Lower lobe of right lung (tissue), 2 donors: ENCODE data around the gene CD47. TPM values are rescaled to one million over a fixed set of nuclear protein-coding genes. Genes with fewer than 3 reads are reported as not detected.

Experiments used
- ATAC-seq, 2 donors: fragments of 200-7000 bp; cut with Tn5 transposase; one replicate each; pipeline ENCODE4 v1.9.1; 2020 to 2022; ENCODE audit warnings: mild to moderate bottlenecking in 2 of 2, moderate library complexity in 2 of 2
- DNase-seq: peaks from one replicate; pipeline ENCODE4 v3.0.0-alpha.2; 2020
- H3K27ac ChIP-seq: fragments of 200-600 bp; one replicate; pipeline ENCODE4 v1.8.0; 2022
- H3K27me3 ChIP-seq: fragments of 200-600 bp; one replicate; pipeline ENCODE4 v1.8.0; 2022; ENCODE audit warnings: low read depth
- H3K36me3 ChIP-seq: fragments of 200-600 bp; one replicate; pipeline ENCODE4 v1.8.0; 2022; ENCODE audit warnings: mild to moderate bottlenecking
- H3K4me1 ChIP-seq: fragments of 200-600 bp; one replicate; pipeline ENCODE4 v1.8.0; 2022
- H3K4me3 ChIP-seq: fragments of 200-600 bp; one replicate; pipeline ENCODE4 v1.8.0; 2022; ENCODE audit warnings: mild to moderate bottlenecking
- H3K9me3 ChIP-seq: fragments of 200-600 bp; one replicate; pipeline ENCODE4 v1.8.0; 2022
- CTCF ChIP-seq: fragments of 200-600 bp; IDR thresholded peaks from one replicate; pipeline ENCODE4 v1.8.0; 2022; ENCODE audit warnings: antibody characterized with exemption, mild to moderate bottlenecking
- intact Hi-C: fragments of 100-400 bp; cut with DNase I; formaldehyde crosslinking; loops from one replicate; pipeline ENCODE4 v1.11.0; 2022
- total RNA-seq: library from RNA; stranded (reverse); fragmentation: NEBNext Ultra II Directional; extraction: Animal tissue kit (Norgen Biotek cat#: 25700); gene quantifications from one replicate; pipeline ENCODE4 v1.2.1, GENCODE V29; 2021
- donor health status: DM: no; HTN: yes; CAD: no; lungs with severe emphysema.

The CD47 gene
- total RNA-seq, 1 donor from 2014 or later = 222 TPM

- no peak overlapping the region for H3K27ac ChIP-seq
- H3K4me3 ChIP-seq = no peak overlapping the region
- no peak for DNase-seq
- intact Hi-C loops = no loop called here
- H3K36me3 ChIP-seq = no peaks in the 10 kb centered on the region
- H3K27me3 ChIP-seq = no peaks in the 10 kb centered on the region
- TF ChIP-seq CTCF = no peak
- H3K9me3 ChIP-seq = no peaks in the 10 kb centered on the region
- peaks cover 2% of the 10 kb centered on the region for H3K4me1 ChIP-seq
- ATAC-seq = no peak
Measured at GRCh38 chr3:108093616-108094015, 2.8 kb upstream of the CD47 start.

- ATAC-seq = no peak
- H3K27me3 ChIP-seq = no peaks in the 10 kb centered on the region
- intact Hi-C loops = no loop called here
- no peaks in the 10 kb centered on the region for H3K9me3 ChIP-seq
- no peak overlapping the region for H3K4me3 ChIP-seq
- no peaks in the 10 kb centered on the region for H3K36me3 ChIP-seq
- no peak for DNase-seq
- peaks cover 8% of the 10 kb centered on the region for H3K4me1 ChIP-seq
- no peak overlapping the region for H3K27ac ChIP-seq
- TF ChIP-seq CTCF = no peak
Measured at GRCh38 chr3:108093021-108093420, 2.2 kb upstream of the CD47 start.

- H3K9me3 ChIP-seq = no peaks in the 10 kb centered on the region
- DNase-seq (no peak), ATAC-seq (no peak)
- H3K36me3 ChIP-seq = no peaks in the 10 kb centered on the region
- no peak overlapping the region for H3K27ac ChIP-seq
- no peak for TF ChIP-seq CTCF
- no peak overlapping the region for H3K4me3 ChIP-seq
- no peaks in the 10 kb centered on the region for H3K27me3 ChIP-seq
- intact Hi-C loops = no loop called here
- peaks cover 12% of the 10 kb centered on the region for H3K4me1 ChIP-seq
Measured at GRCh38 chr3:108092501-108092900, 1.7 kb upstream of the CD47 start.

GRCh38 chr3:108091498-108092250 lies 843 bp upstream of the CD47 start:
- no peaks in the 10 kb centered on the region for H3K36me3 ChIP-seq
- H3K27ac ChIP-seq = peak overlapping the region; percentile 96
- intact Hi-C loops = no loop called here
- H3K4me3 ChIP-seq = peak overlapping the region; percentile 79
- H3K27me3 ChIP-seq = no peaks in the 10 kb centered on the region
- DNase-seq = peak; percentile 47
- H3K9me3 ChIP-seq = no peaks in the 10 kb centered on the region
- ATAC-seq = peak; percentile 47 to 53
- TF ChIP-seq CTCF = no peak
- peaks cover 19% of the 10 kb centered on the region for H3K4me1 ChIP-seq

GRCh38 chr3:108090049-108090700 lies 656 bp downstream of the CD47 start:
- no peaks in the 10 kb centered on the region for H3K36me3 ChIP-seq
- H3K9me3 ChIP-seq = no peaks in the 10 kb centered on the region
- DNase-seq (peak; percentile 61), ATAC-seq (peak; percentile 20 to 50)
- no peak for TF ChIP-seq CTCF
- no peaks in the 10 kb centered on the region for H3K27me3 ChIP-seq
- intact Hi-C loops = no loop called here
- peaks cover 32% of the 10 kb centered on the region for H3K4me1 ChIP-seq
- H3K27ac ChIP-seq = peak overlapping the region; percentile 96
- peak overlapping the region; percentile 79 for H3K4me3 ChIP-seq
